GM19395 (cell line): ENCODE data around the gene CASP10.
A peak's percentile ranks its signal among the peaks of the same experiment; 100 is the strongest.
"Not testable (repeated sequence)": the region's sequence is repeated elsewhere in the genome, so short reads cannot be mapped to it uniquely, and the experiment has no call there.

Experiments
- ATAC-seq: cut with Tn5 transposase; IDR thresholded peaks from one replicate; pipeline ENCODE4 v1.9.1; 2021; ENCODE audit warnings: mild to moderate bottlenecking, moderate library complexity; ENCODE audit not compliant: unreplicated experiment

Gene CASP10

DNA sequence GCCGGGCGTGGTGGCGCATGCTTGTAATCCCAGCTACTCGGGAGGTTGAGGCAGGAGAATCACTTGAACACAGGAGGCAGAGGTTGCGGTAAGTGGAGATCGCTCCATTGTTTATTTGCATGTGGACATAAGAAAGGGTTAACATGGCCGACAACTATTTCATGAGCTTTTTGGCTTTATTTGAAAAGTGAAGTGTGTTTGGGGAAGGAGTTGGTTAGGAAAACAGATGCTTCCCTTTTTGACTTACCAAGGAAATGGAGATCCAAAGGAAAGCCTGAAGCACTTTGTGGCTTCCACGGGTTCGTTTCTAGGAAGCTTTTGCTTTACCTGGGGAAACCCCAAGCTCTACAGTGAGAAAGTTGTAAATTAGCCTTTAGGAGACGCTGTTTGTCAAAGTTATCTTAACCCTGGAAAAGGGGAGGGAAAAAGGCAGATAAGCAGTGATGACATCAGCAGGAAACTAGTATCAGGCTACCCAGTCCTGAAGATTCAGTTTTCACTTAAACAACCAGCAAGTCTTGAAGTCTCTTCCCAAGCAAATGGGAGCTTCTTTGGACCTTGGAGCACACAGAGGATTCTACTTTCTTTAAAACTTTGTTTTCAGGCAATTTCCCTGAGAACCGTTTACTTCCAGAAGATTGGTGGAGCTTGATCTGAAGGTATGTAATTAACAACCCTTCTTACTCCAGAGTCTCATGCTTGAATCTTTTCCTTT lies at the start of gene CASP10:
Gene CASP10, plus strand, starts transcription at position 492 of the 715 bp plus-strand sequence. CDS start 2,637 bp downstream, outside the sequence.
- ATAC-seq: peak; percentile 75

GRCh38 chr2:201135386-201135785 lies 47.6 kb upstream of the CASP10 start:
- no peak for ATAC-seq

DNA sequence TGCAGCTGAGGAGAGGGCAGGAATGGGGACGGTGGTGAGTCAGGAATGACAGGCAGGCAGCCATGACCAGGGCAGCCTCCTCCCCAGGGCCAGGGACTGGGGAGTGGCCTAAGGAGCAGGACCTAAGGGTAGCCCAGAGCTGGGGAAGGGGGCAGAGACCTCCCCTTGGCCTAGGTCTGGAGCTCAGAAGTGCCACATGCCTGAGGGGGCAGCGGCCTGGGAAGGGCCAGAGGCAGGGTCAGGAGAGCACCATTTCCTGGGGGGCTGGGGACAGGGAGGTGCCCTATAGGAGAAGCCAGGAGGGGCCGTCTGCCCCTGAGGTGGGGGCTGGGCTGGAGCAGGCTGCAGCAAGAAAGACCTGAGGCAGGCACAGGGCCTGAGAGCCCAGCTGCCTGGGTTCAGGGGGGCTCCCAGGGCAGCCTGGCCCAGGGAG lies 46.0 kb upstream of the CASP10 start:
- no peak for ATAC-seq

DNA sequence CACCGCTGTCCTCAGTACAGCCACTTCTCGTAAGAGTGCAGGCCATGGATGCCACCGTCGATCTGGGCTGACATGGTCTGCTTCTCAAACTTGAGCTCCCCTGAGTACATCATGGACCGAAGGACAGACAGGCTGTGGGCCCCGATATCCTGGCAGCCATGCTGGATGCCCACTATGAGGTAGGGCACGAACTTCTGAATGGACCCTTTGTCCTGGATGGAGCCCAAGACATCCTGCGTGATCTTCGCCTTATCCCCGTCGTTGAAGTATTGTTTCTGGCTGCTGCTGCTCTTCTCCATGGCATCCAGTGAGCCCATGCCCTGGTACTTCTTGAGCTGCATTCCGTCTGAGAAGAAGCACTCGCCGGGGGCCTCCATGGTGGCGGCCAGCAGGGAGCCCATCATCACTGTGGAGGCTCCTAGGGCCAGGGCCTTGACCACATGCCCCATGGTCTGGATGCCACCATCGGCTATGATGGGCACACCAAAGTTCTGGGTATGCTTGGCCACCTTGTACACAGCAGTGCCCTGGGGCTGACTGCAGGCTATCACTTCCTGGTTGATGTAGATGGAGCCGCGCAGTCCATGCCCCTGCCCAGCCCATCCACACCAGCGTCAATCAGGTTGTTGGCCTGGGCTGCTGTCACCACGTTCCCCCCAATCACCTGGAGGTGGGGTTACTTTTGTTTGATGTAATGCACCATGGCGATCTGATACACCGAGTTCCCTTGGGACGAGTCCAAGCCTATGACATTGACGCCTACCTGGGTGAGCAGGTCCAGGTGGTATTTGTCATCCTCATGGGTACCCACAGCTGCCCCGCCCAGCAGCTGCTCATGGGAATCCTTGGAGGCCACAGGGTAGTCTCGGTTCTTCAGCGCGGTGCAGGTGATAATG lies 45.2 kb upstream of the CASP10 start:
- ATAC-seq: no peak

GRCh38 chr2:201138401-201138970 lies 44.5 kb upstream of the CASP10 start:
- ATAC-seq: no peak

- ATAC-seq: not testable (repeated sequence)
Observed at GRCh38 chr2:201138986-201139781, 43.8 kb upstream of the CASP10 start.

- ATAC-seq: no peak
Observed at GRCh38 chr2:201139836-201140604, 42.9 kb upstream of the CASP10 start.

- no peak for ATAC-seq
Observed at GRCh38 chr2:201144101-201145051, 38.6 kb upstream of the CASP10 start.

- no peak for ATAC-seq
Observed at GRCh38 chr2:201148434-201148990, 34.4 kb upstream of the CASP10 start.

GRCh38 chr2:201149064-201149820 lies 33.7 kb upstream of the CASP10 start:
- ATAC-seq: no peak

- ATAC-seq: not testable (repeated sequence)
Observed at GRCh38 chr2:201149821-201150165, 33.1 kb upstream of the CASP10 start.

- no peak for ATAC-seq
Observed at GRCh38 chr2:201150454-201151020, 32.4 kb upstream of the CASP10 start.

DNA sequence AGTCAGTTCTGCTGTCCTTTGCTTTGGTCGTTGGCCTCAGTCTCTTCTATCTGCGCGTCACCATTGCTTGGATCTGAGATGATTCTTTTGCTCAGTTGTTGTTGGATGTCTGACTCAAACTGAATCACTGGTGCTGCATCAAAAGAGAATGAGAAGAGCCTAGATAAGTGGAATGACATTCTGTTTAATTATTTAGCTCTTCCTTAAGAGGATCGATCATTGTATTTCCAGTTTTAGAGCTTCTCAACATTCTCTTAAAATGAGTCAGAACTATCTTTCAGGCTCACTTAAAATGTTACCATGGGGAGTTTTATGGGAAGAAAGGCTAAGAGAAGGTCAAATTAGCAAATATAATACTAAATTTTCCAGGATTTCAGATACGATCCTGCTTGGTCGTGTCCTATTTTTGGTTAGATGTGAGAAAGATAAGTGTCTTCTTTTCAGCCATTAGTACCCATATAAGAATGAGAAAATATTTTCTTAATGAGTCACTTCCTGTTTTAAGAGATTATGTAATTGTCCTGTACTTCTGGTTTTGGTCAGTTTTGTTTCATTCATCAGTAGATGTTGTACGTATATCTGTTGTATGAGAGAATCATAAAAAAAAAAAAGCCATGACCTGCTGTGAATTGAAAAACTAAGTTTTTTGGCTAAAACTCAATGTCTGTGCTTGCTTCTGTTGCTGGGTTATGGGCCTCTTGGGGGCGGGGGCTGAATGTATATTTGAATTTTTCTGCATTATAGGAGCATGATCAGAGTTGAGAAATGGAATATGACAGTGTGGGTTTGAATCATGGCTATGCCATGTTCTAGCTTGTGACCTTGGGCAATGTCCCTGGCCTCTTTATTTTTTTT lies 31.6 kb upstream of the CASP10 start:
- ATAC-seq: peak; percentile 81

GRCh38 chr2:201152517-201152916 lies 30.4 kb upstream of the CASP10 start:
- ATAC-seq: no peak

- ATAC-seq: no peak
Observed at GRCh38 chr2:201152999-201153815, 29.7 kb upstream of the CASP10 start.
